ENCODE data around the gene CFAP299. TPM values are rescaled to one million over a fixed set of nuclear protein-coding genes. Genes with fewer than 3 reads are reported as not detected.
"Not testable (repeated sequence)": the region's sequence is repeated elsewhere in the genome, so short reads cannot be mapped to it uniquely, and the experiment has no call there.

CFAP299 gene
- total RNA-seq, 1 donor from 2014 or later: 0.93 TPM

DNA sequence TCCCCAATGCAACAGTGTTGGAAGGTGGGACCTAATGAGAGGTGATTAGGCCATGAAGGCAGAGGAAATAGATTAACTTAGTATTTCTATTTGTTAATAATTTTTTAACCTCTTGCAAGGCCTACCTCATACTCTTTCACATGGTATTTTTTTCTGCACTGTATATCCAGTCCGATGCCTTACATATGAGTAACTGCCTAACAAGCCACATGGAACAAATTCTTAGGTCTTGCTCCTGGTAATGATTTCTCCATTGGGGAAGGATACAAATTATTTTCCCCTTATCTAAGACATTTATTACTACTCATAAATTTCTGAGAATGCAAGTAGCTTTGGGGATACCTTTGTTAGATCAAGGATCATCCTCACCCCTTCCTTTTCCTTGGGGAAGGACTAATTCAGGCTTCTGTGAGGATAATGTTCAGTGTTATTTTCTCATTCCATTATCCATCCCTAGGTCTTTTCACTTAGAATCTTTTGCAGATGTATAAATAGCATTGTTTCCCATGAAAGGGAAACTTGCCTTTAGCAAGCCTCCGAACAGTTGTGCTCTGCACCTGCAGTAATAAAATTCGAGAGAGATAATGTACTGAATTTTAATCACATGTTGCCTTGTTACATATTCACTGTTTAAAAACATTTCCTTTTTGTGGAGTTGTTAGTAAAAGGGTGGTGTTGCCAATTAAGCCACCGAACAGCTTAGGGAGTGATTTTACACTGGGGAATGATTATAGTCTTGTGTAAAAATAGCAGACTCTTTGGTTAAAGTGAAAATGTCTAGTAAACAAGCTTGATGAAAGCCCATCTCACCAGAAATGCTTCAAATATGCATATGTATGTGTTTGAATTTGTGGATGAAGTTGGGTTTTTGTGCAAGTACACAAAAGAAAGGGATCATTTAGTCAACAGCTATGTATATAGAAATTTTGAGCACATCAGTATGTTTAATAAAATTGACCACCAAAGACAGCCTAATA lies 89.9 kb downstream of the CFAP299 start:
- H3K4me1 Mint-ChIP-seq (ENCODE audit: low read depth): peaks cover 10% of the 10 kb centered on the region
- H3K4me3 Mint-ChIP-seq (ENCODE audit: low read depth): no peak overlapping the region
- DNase-seq (ENCODE audit: low spot score, unreplicated experiment): no peak
- TF ChIP-seq CTCF (IDR thresholded peaks at IDR 0.05; ENCODE audit: unreplicated experiment): no peak
- H3K9me3 Mint-ChIP-seq (ENCODE audit: low read depth): no peaks in the 10 kb centered on the region
- no peaks in the 10 kb centered on the region for H3K27me3 Mint-ChIP-seq
- H3K36me3 Mint-ChIP-seq (ENCODE audit: insufficient read depth): no peaks in the 10 kb centered on the region
- no peak overlapping the region for H3K27ac Mint-ChIP-seq

GRCh38 chr4:80431203-80431965 lies 95.9 kb downstream of the CFAP299 start:
- H3K27me3 Mint-ChIP-seq: peaks cover 5% of the 10 kb centered on the region
- DNase-seq (ENCODE audit: low spot score, unreplicated experiment): no peak
- peaks cover 2% of the 10 kb centered on the region for H3K4me1 Mint-ChIP-seq (ENCODE audit: low read depth)
- H3K4me3 Mint-ChIP-seq (ENCODE audit: low read depth): no peak overlapping the region
- H3K36me3 Mint-ChIP-seq (ENCODE audit: insufficient read depth): no peaks in the 10 kb centered on the region
- TF ChIP-seq CTCF (IDR thresholded peaks at IDR 0.05; ENCODE audit: unreplicated experiment): no peak
- H3K27ac Mint-ChIP-seq: no peak overlapping the region
- no peaks in the 10 kb centered on the region for H3K9me3 Mint-ChIP-seq (ENCODE audit: low read depth)

GRCh38 chr4:80434238-80434637 lies 98.7 kb downstream of the CFAP299 start:
- no peak for TF ChIP-seq CTCF (IDR thresholded peaks at IDR 0.05; ENCODE audit: unreplicated experiment)
- H3K9me3 Mint-ChIP-seq (ENCODE audit: low read depth): no peaks in the 10 kb centered on the region
- no peak for DNase-seq (ENCODE audit: low spot score, unreplicated experiment)

GRCh38 chr4:80438016-80438415 lies 102.5 kb downstream of the CFAP299 start:
- TF ChIP-seq CTCF (IDR thresholded peaks at IDR 0.05; ENCODE audit: unreplicated experiment): no peak
- H3K27me3 Mint-ChIP-seq: no peaks in the 10 kb centered on the region
- H3K36me3 Mint-ChIP-seq (ENCODE audit: insufficient read depth): no peaks in the 10 kb centered on the region
- no peak overlapping the region for H3K4me3 Mint-ChIP-seq (ENCODE audit: low read depth)
- peaks cover 14% of the 10 kb centered on the region for H3K9me3 Mint-ChIP-seq (ENCODE audit: low read depth)
- DNase-seq (ENCODE audit: low spot score, unreplicated experiment): no peak
- H3K4me1 Mint-ChIP-seq (ENCODE audit: low read depth): peaks cover 7% of the 10 kb centered on the region
- H3K27ac Mint-ChIP-seq: no peak overlapping the region

More at GRCh38 chr4:80434238-80434637, 98.7 kb downstream of the CFAP299 start:
- Mint-ChIP-seq H3K27ac (no peak overlapping the region), H3K4me1 (ENCODE audit: low read depth) (peaks cover 3% of the 10 kb centered on the region), H3K4me3 (ENCODE audit: low read depth) (no peak overlapping the region), H3K36me3 (ENCODE audit: insufficient read depth) (no peaks in the 10 kb centered on the region), H3K27me3 (peaks cover 5% of the 10 kb centered on the region)

DNA sequence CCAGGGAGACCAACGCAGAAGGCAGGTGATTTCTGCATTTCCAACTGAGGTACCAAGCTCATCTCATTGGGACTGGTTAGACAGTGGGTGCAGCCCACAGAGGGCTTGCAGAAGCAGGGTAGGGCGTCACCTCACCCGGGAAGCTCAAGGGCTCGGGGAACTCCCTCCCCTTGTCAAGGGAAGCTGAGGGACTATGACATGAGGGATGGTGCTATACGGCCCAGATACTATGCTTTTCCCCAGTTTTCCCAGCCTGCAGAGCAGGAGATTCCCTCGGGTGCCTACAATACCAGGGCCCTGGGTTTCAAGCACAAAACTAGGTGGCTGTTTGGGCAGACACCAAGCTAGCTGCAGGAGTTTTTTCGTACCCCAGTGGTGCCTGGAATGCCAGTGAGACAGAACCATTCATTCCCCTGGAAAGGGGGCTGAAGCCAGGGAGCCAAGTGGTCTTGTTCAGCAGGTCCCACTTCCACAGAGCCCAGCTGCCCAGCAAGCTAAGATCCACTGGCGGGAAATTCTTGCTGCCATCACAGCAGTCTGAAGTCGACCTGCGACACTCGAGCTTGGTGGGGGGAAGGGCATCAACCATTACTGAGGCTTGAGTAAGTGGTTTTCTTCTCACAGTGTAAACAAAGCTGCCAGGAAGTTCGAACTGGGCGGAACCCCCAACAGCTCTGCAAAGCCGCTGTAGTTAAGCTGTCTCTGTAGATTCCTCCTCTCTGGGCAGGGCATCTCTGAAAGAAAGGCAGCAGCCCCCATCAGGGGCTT lies 103.9 kb downstream of the CFAP299 start:
- H3K27me3 Mint-ChIP-seq; H3K27ac Mint-ChIP-seq; H3K36me3 Mint-ChIP-seq (ENCODE audit: insufficient read depth); H3K4me1 Mint-ChIP-seq (ENCODE audit: low read depth); DNase-seq (ENCODE audit: low spot score, unreplicated experiment): not testable (repeated sequence)
- peak overlapping the region; percentile 33 for H3K4me3 Mint-ChIP-seq (ENCODE audit: low read depth)
- peaks cover 21% of the 10 kb centered on the region for H3K9me3 Mint-ChIP-seq (ENCODE audit: low read depth)
